Brain microvascular endothelial cell (primary cell): Measurements from ENCODE around the gene XCL2.

Experiments
- DNase-seq: peaks from one replicate; pipeline ENCODE4 v3.0.0-alpha.2; 2020
- H3K27ac ChIP-seq: fragments of 250-450 bp; sonication (Bioruptor Pico); 2 replicates; pipeline ENCODE4 v1.5.1; 2020; ENCODE audit warnings: mild to moderate bottlenecking, moderate library complexity
- H3K27me3 ChIP-seq: fragments of 250-450 bp; sonication (Bioruptor Pico); replicated peaks from 2 replicates; pipeline ENCODE4 v1.5.1; 2020; ENCODE audit warnings: mild to moderate bottlenecking
- H3K36me3 ChIP-seq: fragments of 250-450 bp; sonication (Bioruptor Pico); replicated peaks from 2 replicates; pipeline ENCODE4 v1.5.1; 2020; ENCODE audit warnings: mild to moderate bottlenecking
- H3K4me3 ChIP-seq: 2 replicates; pipeline ENCODE4 v1.5.1; 2011; ENCODE audit warnings: low read depth, mild to moderate bottlenecking, control low read depth, low read length, moderate library complexity
- in situ Hi-C: cut with HindIII; loops from 2 replicates; pipeline ENCODE4 v1.10.0; 2017; ENCODE audit warnings: low sequenced_read_pairs, low pct_ligation_motif_present
- TF ChIP-seq, protein P1 (sequence below): IDR thresholded peaks from 2 replicates; pipeline ENCODE4 v1.5.1; 2011; ENCODE audit warnings: low read depth, mild to moderate bottlenecking, moderate library complexity, low read length, control low read depth, inconsistent platforms; ENCODE audit errors: missing control alignments

Gene XCL2

DNA sequence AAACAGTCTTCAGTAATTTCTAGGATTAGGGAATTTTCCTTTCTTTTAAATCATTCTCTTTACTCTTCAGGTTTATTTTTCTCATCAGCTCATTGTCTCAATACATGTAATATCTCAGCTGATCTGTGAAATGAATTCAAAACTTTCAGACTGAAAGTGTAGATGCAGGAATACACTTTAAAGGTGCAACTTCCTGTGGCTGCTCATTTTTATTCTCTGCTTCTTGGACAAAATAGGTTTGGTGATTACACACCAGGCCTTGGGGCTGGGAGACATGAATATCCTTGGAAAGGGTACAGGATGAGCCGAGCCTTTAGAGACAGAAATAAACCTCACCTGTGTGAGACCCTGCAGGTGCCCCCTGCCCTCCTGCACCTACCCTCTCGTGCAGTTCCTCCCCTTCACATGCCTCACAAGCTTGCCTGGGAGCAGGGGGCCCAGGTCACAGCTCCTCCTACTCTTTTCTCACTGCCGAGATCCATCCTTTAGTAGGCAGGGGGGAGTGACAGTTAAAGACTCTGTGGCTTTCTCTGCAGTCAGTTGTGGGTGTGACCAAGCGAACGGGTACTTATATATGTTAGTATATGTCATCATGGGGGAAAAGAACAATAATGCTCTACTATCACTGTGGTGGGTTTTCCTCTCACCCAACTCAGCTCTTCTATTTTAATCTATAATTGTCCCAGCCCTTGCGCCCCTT is 23.6 kb downstream of the XCL2 start:
- TF ChIP-seq, protein P1, sequence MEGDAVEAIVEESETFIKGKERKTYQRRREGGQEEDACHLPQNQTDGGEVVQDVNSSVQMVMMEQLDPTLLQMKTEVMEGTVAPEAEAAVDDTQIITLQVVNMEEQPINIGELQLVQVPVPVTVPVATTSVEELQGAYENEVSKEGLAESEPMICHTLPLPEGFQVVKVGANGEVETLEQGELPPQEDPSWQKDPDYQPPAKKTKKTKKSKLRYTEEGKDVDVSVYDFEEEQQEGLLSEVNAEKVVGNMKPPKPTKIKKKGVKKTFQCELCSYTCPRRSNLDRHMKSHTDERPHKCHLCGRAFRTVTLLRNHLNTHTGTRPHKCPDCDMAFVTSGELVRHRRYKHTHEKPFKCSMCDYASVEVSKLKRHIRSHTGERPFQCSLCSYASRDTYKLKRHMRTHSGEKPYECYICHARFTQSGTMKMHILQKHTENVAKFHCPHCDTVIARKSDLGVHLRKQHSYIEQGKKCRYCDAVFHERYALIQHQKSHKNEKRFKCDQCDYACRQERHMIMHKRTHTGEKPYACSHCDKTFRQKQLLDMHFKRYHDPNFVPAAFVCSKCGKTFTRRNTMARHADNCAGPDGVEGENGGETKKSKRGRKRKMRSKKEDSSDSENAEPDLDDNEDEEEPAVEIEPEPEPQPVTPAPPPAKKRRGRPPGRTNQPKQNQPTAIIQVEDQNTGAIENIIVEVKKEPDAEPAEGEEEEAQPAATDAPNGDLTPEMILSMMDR, result no peak
- H3K27ac ChIP-seq, result no peak overlapping the region
- no peaks in the 10 kb centered on the region for H3K27me3 ChIP-seq
- in situ Hi-C loops, result no loop called here
- DNase-seq, result no peak
- H3K4me3 ChIP-seq, result no peak overlapping the region
- H3K36me3 ChIP-seq, result no peaks in the 10 kb centered on the region

DNA sequence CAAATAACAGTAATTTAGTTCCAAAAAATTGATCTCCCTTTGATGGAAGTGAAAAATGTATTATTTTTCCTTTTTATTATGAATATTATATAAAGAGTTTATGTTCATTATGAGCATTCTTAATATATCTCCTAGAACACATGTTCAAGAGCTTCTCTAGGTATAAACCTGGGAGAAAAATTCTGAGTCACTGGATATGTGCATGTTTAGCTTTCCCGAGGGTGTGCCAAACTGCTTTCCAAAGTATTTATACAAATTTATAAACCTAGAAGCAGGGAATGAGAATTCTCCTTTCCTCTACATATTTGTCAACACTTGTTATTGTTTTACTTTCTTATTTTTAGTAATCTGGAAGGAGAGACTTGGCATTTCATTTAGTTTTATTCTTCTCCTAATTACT is 25.0 kb downstream of the XCL2 start:
- Histone ChIP-seq H3K36me3 (no peaks in the 10 kb centered on the region), H3K27ac (no peak overlapping the region), H3K27me3 (no peaks in the 10 kb centered on the region), H3K4me3 (no peak overlapping the region)
- TF ChIP-seq, protein P1, result no peak
- no peak for DNase-seq
- in situ Hi-C loops, result no loop called here

DNA sequence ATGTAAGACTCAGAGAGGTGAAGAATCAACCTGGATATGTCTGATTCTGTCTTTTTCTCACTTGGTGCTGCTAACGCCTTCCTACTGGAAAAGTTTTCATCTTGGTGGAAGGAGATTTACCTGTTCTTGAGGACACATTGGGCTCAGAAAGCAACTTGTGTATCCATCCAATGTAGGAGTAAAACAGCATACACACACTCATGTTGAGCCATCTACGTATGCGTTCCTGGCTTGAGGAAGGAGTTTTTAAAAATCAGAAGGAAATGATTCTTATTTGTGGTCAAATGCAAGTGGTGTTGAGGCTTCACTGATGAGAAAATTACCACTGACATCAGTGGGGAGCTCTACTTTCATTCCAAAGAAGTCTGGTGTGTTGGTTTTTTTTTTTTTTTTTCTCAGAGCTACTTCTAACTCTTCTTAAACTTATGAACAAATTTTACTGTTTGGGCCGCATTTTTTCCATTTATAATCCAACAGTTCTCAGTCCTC is 25.6 kb downstream of the XCL2 start:
- Histone ChIP-seq H3K27ac (no peak overlapping the region), H3K36me3 (no peaks in the 10 kb centered on the region), H3K27me3 (no peaks in the 10 kb centered on the region), H3K4me3 (no peak overlapping the region)
- in situ Hi-C loops, result no loop called here
- DNase-seq, result no peak
- TF ChIP-seq, protein P1, result no peak

- TF ChIP-seq, protein P1, result no peak
- no peak for DNase-seq
- H3K36me3 ChIP-seq, result no peaks in the 10 kb centered on the region
- no peak overlapping the region for H3K4me3 ChIP-seq
- no peaks in the 10 kb centered on the region for H3K27me3 ChIP-seq
- no peak overlapping the region for H3K27ac ChIP-seq
- in situ Hi-C loops, result no loop called here
Measured at GRCh38 chr1:168514455-168514854, 29.3 kb downstream of the XCL2 start.

DNA sequence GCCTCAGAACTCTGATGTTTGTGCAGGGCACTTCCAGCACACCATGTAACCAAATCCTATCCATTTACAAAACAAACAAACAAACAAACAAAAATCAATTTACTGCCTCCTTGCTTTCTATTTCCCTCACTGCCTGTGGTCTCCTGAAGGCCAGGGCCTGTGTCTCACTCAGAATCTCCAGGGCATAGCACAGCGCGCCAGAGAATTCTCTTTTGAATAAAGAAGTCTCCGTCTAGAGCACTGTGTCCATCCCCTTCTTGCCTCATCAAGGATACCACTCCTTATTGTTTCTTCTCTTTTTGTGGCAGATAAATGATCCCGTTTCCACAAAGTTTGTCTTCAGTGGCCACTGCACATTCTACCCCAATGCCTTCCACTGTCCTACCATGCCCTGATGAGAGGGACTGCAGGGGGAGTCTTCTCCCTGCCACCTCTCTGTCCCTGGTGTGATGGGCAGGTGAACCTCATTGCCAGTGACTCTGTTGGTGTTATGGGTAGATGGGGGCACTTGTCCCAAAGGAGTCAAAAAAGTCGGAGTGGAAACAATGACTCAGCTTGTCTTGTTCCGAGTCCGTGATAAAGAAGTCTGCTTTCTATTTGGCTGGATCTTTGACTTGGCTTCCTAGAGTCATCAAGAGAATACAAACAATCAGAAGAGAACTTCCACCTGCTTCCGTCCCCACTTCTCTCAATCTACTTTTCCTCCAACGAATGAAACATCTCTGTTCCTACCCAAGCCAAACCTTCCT is 30.0 kb downstream of the XCL2 start:
- Histone ChIP-seq H3K27ac (no peak overlapping the region), H3K4me3 (no peak overlapping the region), H3K36me3 (no peaks in the 10 kb centered on the region), H3K27me3 (no peaks in the 10 kb centered on the region)
- TF ChIP-seq, protein P1, result no peak
- no peak for DNase-seq
- in situ Hi-C loops, result no loop called here
